Embryonic facial prominence (tissue), 1 donor: ENCODE measurements around the gene RYR2.
"Not testable (repeated sequence)": the region's sequence is repeated elsewhere in the genome, so short reads cannot be mapped to it uniquely, and the experiment has no call there.

ENCODE experiments used
- DNase-seq: peaks from one replicate; pipeline ENCODE4 v3.0.0-alpha.2; 2016; ENCODE audit errors: extremely low spot score

Gene RYR2

GRCh38 chr1:237255071-237255470, 213.1 kb downstream of the RYR2 start:
- no peak for DNase-seq

DNA sequence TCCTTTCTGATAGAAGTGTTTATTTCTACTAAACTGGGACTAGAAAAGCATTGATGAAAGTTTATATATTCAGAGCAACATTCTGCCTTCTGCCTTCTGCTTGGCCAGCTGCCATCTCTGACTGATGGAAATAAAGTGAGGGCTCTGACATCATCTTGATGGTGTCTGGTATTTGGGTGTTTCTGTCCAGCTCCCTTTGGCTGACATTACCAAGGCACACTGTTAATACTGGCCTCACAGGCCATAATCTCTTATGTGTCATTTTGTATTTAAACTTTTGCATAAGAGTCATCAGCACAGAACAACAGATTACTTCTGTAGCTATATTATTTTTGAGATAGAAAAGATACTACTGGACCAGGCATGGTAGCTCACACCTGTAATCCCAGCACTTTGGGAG, 216.9 kb downstream of the RYR2 start:
- no peak for DNase-seq

GRCh38 chr1:237261198-237261597, 219.2 kb downstream of the RYR2 start:
- no peak for DNase-seq

DNA sequence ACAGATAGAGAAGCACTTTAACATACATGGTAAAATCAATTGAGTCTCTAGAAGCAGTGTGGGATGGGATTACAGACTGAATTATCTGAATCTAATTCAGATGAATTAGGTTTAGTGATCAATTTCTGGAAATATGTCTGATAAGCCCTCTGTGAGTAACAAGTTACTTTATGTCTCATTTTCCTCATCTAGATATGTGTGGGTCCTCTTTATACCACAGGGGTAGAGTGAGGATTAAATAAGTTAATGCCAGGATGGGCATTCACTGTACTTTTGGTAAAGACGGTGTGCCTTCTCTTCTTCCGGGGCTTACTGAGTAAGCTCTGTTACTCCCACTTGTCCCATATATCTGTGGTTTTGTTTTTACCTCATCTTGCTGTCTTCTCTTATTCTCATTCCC, 225.8 kb downstream of the RYR2 start:
- no peak for DNase-seq

DNA sequence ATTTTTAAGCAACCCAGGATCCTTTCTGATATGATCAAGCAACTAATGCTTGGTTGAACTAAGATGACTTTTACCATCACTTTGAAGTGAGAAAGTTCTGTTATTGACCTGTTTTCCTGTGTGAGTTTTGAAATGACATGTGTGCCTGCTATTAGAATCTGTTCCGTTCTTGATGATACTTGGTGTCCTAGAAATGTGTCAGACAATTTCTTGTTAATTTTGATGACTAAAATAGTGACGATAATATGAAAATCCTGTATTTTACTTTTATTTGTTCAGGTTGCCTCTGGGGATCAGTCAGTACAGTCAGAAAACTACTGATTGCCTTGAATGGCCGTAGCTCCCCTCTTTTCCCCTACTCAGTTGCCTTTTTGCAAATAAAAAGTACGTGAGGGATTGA, 228.0 kb downstream of the RYR2 start:
- no peak for DNase-seq

- DNase-seq, result no peak
Measured at GRCh38 chr1:237270353-237270752, 228.4 kb downstream of the RYR2 start.

DNA sequence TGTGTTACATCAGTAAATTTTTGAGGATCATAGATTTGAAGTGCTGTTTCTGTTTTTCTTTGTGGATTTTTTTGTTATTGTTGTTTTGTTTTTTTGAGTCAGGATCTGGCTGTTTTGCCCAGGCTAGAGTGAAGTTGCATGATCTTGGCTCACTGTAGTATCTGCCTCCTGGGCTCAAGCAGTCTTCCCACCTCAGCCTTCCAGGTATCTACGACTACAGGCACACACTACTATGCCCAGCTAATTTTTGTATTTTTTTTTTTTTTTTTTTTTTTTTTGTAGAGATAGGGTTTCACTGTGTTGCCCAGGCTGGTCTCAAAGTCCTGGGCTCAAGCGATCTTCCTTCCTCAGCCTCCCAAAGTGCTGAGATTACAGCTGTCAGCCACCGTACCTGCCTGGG, 236.0 kb downstream of the RYR2 start:
- DNase-seq, result not testable (repeated sequence)

DNA sequence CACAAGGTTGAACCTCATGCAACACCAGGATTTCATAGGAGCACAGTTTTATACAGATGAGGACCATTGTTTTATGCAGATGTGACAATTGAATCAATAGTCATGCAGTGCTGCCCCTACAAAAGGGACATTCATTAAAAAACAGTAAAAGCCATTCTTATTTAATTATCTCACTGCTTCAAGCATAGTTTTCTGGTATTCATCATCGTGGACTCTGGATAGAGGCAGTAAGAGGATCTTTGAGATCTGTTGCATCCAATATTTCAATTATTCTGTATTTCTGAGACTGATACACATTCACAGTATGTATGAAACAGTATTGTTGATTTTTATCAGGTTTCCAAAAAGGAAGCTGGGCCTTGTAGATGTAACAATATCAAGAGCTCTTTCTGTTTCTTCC, 237.6 kb downstream of the RYR2 start:
- no peak for DNase-seq

GRCh38 chr1:237281481-237281880, 239.5 kb downstream of the RYR2 start:
- DNase-seq, result no peak

DNA sequence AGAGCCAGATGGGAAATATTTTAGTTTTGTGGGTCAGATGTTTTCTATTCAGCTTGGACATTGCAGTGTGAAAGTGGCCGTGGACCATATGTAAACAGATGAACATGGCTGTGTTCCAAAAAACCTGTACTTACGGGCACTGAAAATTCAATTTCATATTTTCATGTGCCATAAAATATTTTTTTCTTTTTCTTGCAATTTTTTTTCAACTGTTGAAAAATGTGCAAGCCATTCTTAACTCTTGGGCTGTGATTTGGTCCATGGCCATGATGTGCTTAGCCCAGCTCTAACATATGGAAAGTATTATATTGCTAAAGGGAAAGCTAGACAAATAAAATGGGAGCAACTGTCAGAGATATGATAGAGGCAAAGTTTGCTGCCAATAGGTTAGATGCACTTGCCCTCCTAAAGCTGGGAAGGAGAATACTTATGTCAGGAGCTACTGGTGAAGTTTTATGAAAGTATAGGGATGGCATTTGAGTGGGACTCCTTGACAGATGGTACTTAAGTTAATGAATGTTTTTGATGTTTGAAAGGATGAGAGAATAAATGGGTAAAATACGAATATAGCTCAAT, 240.3 kb downstream of the RYR2 start:
- no peak for DNase-seq

DNA sequence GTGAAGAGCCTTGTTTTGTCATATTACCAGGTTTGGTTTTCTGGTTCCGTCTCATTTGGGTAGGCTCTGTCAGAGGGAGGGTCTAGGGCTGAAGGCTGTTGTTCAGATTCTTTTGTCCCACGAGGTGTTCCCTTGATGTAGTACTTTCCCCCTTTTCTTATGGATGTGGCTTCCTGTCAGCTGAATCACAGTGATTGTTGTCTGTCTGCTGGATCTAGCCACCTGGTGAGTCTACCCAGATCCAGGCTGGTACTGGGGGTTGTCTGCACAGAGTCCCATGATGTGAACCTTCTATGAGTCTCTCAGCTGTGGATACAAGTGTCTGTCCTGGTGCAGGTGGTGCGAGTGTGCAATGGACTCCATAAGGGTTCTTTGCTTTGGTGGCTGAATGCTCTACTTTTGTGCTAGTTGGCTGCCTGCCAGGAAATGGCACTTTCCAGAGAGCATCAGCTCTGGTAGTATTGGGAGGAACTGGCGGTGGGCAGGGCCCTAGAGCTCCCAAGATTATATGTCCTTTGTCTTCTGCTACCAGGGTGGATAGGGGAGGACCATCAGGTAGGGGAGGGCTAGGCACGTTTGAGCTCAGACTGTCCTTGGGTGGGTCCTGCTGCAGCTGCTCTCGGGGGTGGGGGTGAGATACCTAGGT, 246.0 kb downstream of the RYR2 start:
- DNase-seq, result no peak

- DNase-seq, result no peak
Measured at GRCh38 chr1:237293804-237294203, 251.8 kb downstream of the RYR2 start.

GRCh38 chr1:237296861-237297260, 254.9 kb downstream of the RYR2 start:
- no peak for DNase-seq

DNA sequence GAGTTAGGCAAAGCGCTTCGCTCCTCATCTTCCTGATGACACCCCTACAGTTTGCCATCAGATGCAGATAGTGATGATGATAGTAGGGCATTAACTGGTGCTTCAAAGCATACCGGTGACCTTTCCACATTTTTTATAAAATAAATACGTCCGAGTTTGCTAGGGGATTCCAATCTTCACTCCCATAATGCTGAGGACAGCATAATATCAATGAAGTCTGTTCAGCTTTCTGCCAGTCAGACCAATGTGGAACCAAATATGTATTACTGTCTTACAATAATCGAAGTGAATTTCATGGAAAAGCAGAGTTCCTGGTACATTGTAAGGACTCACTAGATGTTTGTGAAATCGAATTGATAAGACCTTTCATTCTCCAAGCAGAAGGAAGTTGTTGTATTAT, 258.7 kb downstream of the RYR2 start:
- DNase-seq, result no peak

DNA sequence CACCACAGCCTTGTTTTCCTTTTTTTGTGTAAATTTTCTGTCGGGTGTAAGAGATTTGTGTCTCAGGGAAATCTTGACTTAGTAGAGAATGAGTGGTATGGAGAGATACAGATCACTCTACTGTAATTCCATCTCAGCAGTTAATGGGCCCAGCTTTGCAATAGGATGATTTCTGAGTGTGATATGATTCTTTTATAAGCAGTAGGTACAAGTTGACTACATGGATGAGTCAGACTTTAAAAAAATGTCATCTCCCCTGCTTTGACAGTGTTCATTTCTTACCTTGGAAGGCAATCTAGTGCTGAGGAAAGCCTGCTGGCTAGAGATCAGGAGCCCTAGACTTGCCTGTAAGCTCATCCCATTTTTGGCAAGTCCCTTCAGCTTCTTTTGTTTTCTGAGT, 261.9 kb downstream of the RYR2 start:
- DNase-seq, result no peak

GRCh38 chr1:237306726-237307125, 264.7 kb downstream of the RYR2 start:
- no peak for DNase-seq

DNA sequence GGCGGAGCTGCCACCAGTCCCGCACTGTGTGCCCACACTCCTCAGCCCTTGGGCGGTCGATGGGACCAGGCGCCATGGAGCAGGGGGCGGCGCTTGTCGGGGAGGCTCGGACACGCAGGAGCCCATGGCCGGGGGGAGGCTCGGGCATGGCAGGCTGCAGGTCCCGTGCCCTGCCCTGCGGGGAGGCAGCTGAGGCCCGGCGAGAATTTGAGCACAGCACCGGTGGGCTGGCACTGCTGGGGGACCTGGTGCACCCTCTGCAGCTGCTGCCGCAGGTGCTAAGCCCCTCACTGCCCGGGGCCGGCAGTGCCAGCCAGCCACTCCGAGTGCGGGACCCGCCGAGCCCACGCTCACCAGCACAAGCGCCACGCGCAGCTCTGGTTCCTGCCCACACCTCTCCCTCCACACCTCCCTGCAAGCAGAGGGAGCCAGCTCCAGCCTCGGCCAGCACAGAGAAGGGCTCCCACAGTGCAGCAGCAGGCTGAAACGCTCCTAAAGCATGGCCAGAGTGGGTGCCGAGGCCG, 267.7 kb downstream of the RYR2 start:
- DNase-seq, result no peak

GRCh38 chr1:237316352-237316751, 274.4 kb downstream of the RYR2 start:
- no peak for DNase-seq

DNA sequence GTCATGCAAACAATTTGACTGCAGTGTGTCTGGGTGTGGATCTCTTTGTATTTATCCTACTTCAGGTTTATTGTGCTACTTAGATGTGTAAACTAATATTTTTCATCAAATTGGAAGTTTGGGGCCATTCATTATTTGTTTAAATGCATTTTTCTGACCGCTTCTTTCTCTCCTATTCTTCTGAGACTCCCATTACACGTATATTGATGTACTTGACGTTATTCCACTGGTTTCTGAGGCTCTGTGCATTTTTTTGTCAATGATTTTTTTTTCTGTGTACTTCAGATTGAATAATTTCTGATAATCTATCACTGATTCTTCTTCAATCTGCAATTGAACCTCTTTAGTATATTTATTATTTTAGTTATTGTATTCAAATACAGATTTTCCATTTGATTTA, 276.8 kb downstream of the RYR2 start:
- no peak for DNase-seq

- DNase-seq, result no peak
Measured at GRCh38 chr1:237320890-237321289, 278.9 kb downstream of the RYR2 start.

DNA sequence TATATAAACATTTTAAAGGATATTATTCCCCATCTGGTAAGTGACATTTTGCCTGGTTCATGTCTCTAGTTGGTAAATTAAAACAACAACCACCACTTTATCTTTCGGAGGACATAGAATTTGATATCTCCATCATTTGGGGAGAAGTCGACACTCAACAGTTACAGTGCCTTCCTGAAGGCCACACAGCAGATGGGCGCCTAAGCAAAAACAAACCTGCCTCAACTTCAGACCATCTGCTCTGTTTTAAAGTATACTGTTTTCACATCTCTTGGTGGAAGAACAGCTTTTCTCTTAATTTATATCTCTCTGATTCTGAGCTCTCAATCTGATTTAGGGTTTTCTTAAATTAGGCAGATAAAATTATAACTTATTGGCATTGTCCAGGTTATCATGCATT, 282.2 kb downstream of the RYR2 start:
- no peak for DNase-seq

- DNase-seq, result no peak
Measured at GRCh38 chr1:237327061-237327460, 285.1 kb downstream of the RYR2 start.

DNA sequence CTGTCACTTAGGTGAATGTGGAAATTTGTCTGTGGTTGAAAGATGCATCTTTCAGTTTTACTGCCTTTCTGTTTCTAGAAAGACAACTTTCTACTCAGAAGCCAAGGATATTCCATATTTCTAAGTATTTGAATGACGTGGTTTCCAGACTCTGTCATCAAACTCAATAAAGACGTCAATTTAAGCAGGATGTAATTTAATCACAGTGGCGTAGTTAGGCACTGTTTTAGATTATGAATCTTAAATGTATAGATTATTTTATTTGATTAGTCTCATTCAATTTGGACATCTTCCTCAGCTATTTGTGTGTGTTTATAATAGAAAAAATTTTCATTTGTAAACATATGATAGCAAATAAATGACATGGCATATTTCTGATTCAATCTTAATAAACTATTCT, 298.9 kb downstream of the RYR2 start:
- DNase-seq, result no peak

DNA sequence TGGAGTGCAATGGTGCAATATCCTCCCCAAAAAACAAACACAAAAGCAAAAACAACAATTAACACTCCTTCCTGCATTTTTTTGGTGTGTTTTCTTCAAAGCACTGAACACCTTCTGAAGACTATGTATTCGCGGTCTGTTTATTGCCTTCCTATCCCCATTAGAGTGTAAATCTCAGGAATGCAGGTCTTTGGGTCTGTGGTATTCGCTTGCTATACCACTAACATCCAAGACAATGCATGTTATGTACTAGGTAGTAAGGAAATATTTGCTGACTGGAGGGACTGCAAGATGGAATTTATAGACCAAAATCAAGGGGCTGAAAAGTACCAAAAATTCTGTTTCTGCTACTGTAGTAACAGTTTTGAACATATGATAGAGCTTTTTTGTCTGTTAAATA, 299.4 kb downstream of the RYR2 start:
- DNase-seq, result no peak
